Eye (tissue), 1 donor: ENCODE results near the gene FBN3.

ENCODE experiments used
- DNase-seq: peaks from one replicate; pipeline ENCODE4 v3.0.0-alpha.2; 2015

The FBN3 gene

GRCh38 chr19:8148410-8149260 lies 757 bp downstream of the FBN3 start:
- DNase-seq: peak; percentile 86

GRCh38 chr19:8148088-8148409 lies 1.3 kb downstream of the FBN3 start:
- DNase-seq: no peak

- DNase-seq: no peak
Observed at GRCh38 chr19:8147582-8147978, 1.8 kb downstream of the FBN3 start.

GRCh38 chr19:8146877-8147581 lies 2.4 kb downstream of the FBN3 start:
- DNase-seq: no peak

GRCh38 chr19:8144273-8144995 lies 5.0 kb downstream of the FBN3 start:
- no peak for DNase-seq

- DNase-seq: no peak
Observed at GRCh38 chr19:8143041-8143440, 6.4 kb downstream of the FBN3 start.

GRCh38 chr19:8142513-8142900 lies 6.9 kb downstream of the FBN3 start:
- peak; percentile 73 for DNase-seq

GRCh38 chr19:8141726-8142512 lies 7.5 kb downstream of the FBN3 start:
- no peak for DNase-seq

GRCh38 chr19:8138201-8138600 lies 11.2 kb downstream of the FBN3 start:
- no peak for DNase-seq

- no peak for DNase-seq
Observed at GRCh38 chr19:8137425-8137824, 12.0 kb downstream of the FBN3 start.

GRCh38 chr19:8135946-8136618 lies 13.3 kb downstream of the FBN3 start:
- DNase-seq: no peak

- no peak for DNase-seq
Observed at GRCh38 chr19:8132858-8133458, 16.4 kb downstream of the FBN3 start.

- no peak for DNase-seq
Observed at GRCh38 chr19:8131517-8131916, 17.9 kb downstream of the FBN3 start.

- DNase-seq: no peak
Observed at GRCh38 chr19:8129061-8129618, 20.3 kb downstream of the FBN3 start.

- no peak for DNase-seq
Observed at GRCh38 chr19:8128551-8128950, 20.8 kb downstream of the FBN3 start.

GRCh38 chr19:8127311-8127710 lies 22.1 kb downstream of the FBN3 start:
- no peak for DNase-seq

GRCh38 chr19:8126511-8126910 lies 22.9 kb downstream of the FBN3 start:
- DNase-seq: no peak

- DNase-seq: no peak
Observed at GRCh38 chr19:8126008-8126407, 23.4 kb downstream of the FBN3 start.

GRCh38 chr19:8123683-8124082 lies 25.7 kb downstream of the FBN3 start:
- DNase-seq: no peak

- no peak for DNase-seq
Observed at GRCh38 chr19:8120636-8121480, 28.5 kb downstream of the FBN3 start.

GRCh38 chr19:8117991-8118390 lies 31.4 kb downstream of the FBN3 start:
- no peak for DNase-seq
